ENCODE results near the gene ATP9B. TPM values are rescaled to one million over a fixed set of nuclear protein-coding genes. Genes with fewer than 3 reads are reported as not detected.

ATP9B gene
- total RNA-seq, 1 experiment from 2014 or later: 44.4 TPM

DNA sequence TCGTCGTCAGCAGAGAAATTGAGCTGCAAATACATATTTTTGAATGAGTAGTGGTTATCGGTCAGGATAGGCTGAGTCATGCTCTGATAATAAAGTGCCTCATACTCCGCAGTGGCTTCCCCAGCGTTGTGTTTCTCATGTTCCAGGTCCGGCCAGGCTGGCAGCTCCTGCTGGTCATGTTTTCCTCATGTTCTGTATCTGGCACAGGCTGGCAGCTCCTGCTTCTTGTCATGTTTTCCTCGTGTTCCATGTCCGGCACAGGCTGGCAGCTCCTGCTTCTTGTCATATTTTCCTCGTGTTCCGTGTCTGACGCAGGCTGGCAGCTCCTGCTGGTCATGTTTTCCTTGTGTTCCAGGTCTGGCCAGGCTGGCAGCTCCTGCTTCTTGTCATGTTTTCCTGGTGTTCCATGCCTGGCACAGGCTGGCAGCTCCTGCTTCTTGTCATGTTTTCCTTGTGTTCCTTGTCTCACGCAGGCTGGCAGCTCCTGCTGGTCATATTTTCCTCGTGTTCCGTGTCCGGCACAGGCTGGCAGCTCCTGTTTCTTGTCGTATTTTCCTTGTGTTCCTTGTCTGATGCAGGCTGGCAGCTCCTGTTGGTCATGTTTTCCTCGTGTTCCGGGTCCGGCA is 148.9 kb downstream of the ATP9B start:
- DNase-seq (ENCODE audit: low read depth, low spot score) (no peak), ATAC-seq (no peak)
- intact Hi-C loops (cut with micrococcal nuclease; ENCODE audit: unreplicated experiment): no loop called here
- TF ChIP-seq TCF7L2 (IDR thresholded peaks at IDR 0.05; ENCODE audit: low read depth, low read length) (no peak), SIN3A (IDR thresholded peaks at IDR 0.05; ENCODE audit: borderline replicate concordance, insufficient read depth, low read depth, low read length) (no peak), POLR2AphosphoS5 (IDR thresholded peaks at IDR 0.05; ENCODE audit: low read depth, low read length) (no peak)
- TF ChIP-seq, protein P1, sequence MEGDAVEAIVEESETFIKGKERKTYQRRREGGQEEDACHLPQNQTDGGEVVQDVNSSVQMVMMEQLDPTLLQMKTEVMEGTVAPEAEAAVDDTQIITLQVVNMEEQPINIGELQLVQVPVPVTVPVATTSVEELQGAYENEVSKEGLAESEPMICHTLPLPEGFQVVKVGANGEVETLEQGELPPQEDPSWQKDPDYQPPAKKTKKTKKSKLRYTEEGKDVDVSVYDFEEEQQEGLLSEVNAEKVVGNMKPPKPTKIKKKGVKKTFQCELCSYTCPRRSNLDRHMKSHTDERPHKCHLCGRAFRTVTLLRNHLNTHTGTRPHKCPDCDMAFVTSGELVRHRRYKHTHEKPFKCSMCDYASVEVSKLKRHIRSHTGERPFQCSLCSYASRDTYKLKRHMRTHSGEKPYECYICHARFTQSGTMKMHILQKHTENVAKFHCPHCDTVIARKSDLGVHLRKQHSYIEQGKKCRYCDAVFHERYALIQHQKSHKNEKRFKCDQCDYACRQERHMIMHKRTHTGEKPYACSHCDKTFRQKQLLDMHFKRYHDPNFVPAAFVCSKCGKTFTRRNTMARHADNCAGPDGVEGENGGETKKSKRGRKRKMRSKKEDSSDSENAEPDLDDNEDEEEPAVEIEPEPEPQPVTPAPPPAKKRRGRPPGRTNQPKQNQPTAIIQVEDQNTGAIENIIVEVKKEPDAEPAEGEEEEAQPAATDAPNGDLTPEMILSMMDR (IDR thresholded peaks at IDR 0.05): no peak
- TF ChIP-seq, protein P2, sequence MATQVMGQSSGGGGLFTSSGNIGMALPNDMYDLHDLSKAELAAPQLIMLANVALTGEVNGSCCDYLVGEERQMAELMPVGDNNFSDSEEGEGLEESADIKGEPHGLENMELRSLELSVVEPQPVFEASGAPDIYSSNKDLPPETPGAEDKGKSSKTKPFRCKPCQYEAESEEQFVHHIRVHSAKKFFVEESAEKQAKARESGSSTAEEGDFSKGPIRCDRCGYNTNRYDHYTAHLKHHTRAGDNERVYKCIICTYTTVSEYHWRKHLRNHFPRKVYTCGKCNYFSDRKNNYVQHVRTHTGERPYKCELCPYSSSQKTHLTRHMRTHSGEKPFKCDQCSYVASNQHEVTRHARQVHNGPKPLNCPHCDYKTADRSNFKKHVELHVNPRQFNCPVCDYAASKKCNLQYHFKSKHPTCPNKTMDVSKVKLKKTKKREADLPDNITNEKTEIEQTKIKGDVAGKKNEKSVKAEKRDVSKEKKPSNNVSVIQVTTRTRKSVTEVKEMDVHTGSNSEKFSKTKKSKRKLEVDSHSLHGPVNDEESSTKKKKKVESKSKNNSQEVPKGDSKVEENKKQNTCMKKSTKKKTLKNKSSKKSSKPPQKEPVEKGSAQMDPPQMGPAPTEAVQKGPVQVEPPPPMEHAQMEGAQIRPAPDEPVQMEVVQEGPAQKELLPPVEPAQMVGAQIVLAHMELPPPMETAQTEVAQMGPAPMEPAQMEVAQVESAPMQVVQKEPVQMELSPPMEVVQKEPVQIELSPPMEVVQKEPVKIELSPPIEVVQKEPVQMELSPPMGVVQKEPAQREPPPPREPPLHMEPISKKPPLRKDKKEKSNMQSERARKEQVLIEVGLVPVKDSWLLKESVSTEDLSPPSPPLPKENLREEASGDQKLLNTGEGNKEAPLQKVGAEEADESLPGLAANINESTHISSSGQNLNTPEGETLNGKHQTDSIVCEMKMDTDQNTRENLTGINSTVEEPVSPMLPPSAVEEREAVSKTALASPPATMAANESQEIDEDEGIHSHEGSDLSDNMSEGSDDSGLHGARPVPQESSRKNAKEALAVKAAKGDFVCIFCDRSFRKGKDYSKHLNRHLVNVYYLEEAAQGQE (IDR thresholded peaks at IDR 0.05; ENCODE audit: insufficient read depth in 1 of 2, low read depth in 2 of 2, low read length in 1 of 2): no peak
- no TSS peak for BruUV-seq (replicated peaks)
- in situ Hi-C loops (cut with HindIII; ENCODE audit: low pct_unique_long_range_greater_than_20kb, low sequenced_read_pairs): no loop called here
- H3K4me1 ChIP-seq (ENCODE audit: control insufficient read depth, insufficient read depth, low read length): no peaks in the 10 kb centered on the region
- no peaks in the 10 kb centered on the region for H3K9me3 ChIP-seq (ENCODE audit: control insufficient read depth, insufficient read depth, low read depth, low read length)
- POLR2A ChIA-PET: no interaction called here
- CTCF ChIA-PET: no interaction called here
- no peak overlapping the region for H3K27ac ChIP-seq (ENCODE audit: low read length)
- H3K27me3 ChIP-seq (ENCODE audit: control insufficient read depth, insufficient read depth, low read length): no peaks in the 10 kb centered on the region
- H3K36me3 ChIP-seq (ENCODE audit: control insufficient read depth, insufficient read depth, low read length): no peaks in the 10 kb centered on the region
- H3K4me3 ChIP-seq (ENCODE audit: low read depth in 2 of 2, low read length in 2 of 2): no peak overlapping the region

DNA sequence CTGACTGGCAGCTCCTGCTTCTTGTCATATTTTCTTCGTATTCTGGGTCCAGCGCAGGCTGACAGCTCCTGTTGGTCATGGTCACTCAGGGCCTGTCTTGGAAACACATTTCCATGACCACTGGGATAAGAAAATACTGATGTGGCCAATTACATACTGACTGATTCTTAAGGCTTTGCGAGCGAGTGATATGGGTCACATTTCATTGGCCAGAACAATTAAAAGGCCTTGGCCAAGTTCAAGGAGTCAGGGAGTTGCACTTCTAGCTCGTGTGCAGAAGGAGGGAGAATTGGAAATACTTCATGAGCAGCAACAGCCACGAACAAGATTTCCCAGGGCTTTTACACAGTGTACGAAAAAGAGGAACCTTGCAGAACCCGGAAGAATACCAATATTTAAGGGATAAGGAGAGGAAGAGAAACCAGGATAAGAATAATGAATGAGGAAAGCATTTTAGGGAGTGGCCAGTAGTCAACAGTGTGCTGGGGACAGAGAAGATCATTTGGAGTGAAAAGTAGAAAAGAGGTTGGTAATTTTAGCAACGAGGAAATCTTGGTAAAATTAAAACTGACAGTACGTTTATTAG is 149.5 kb downstream of the ATP9B start:
- no TSS peak for BruUV-seq (replicated peaks)
- no peaks in the 10 kb centered on the region for H3K27me3 ChIP-seq (ENCODE audit: control insufficient read depth, insufficient read depth, low read length)
- no peak for ATAC-seq
- H3K4me1 ChIP-seq (ENCODE audit: control insufficient read depth, insufficient read depth, low read length): no peaks in the 10 kb centered on the region
- in situ Hi-C loops (cut with HindIII; ENCODE audit: low pct_unique_long_range_greater_than_20kb, low sequenced_read_pairs): no loop called here
- DNase-seq (ENCODE audit: low read depth, low spot score): no peak
- no peak overlapping the region for H3K4me3 ChIP-seq (ENCODE audit: low read depth in 2 of 2, low read length in 2 of 2)
- CTCF ChIA-PET: no interaction called here
- TF ChIP-seq POLR2AphosphoS5 (IDR thresholded peaks at IDR 0.05; ENCODE audit: low read depth, low read length) (no peak), SIN3A (IDR thresholded peaks at IDR 0.05; ENCODE audit: borderline replicate concordance, insufficient read depth, low read depth, low read length) (no peak), TCF7L2 (IDR thresholded peaks at IDR 0.05; ENCODE audit: low read depth, low read length) (no peak)
- TF ChIP-seq, protein P1 (IDR thresholded peaks at IDR 0.05): no peak
- TF ChIP-seq, protein P2 (IDR thresholded peaks at IDR 0.05; ENCODE audit: insufficient read depth in 1 of 2, low read depth in 2 of 2, low read length in 1 of 2): no peak
- intact Hi-C loops (cut with micrococcal nuclease; ENCODE audit: unreplicated experiment): no loop called here
- POLR2A ChIA-PET: no interaction called here
- H3K36me3 ChIP-seq (ENCODE audit: control insufficient read depth, insufficient read depth, low read length): no peaks in the 10 kb centered on the region
- H3K27ac ChIP-seq (ENCODE audit: low read length): no peak overlapping the region
- no peaks in the 10 kb centered on the region for H3K9me3 ChIP-seq (ENCODE audit: control insufficient read depth, insufficient read depth, low read depth, low read length)

All from Panc1 (cell line).